Stomach (tissue), 9 donors: Measurements from ENCODE around the gene SVBP. TPM values are rescaled to one million over a fixed set of nuclear protein-coding genes. Genes with fewer than 3 reads are reported as not detected.

Source experiments
- DNase-seq, 2 donors: peaks; one replicate each; pipeline versions ENCODE4 v3.0.0 to v3.0.0-alpha.2; 2013 to 2019
- H3K27ac ChIP-seq, 5 donors: fragments of 200-600 bp in 4 of 5; sonication (generic) in 4 of 5; one replicate each; pipeline ENCODE4 v1.5.1; 2013 to 2019; ENCODE audit warnings: mild to moderate bottlenecking in 1 of 5, moderate library complexity in 1 of 5
- H3K27me3 ChIP-seq, 3 donors: fragments of 200-600 bp; sonication (generic); one replicate each; pipeline ENCODE4 v1.5.1; 2017 to 2019; ENCODE audit warnings: mixed run types in 1 of 3
- H3K36me3 ChIP-seq, 4 donors: fragments of 200-600 bp; sonication (generic); 1 replicate in 3 of 4; 2 replicates in 1 of 4; pipeline ENCODE4 v1.5.1; 2016 to 2019
- H3K4me1 ChIP-seq, 4 donors: fragments of 200-600 bp; sonication (generic); one replicate each; pipeline ENCODE4 v1.5.1; 2016 to 2019
- H3K4me3 ChIP-seq, 4 donors: fragments of 200-600 bp; sonication (generic) in 3 of 4; one replicate each; pipeline ENCODE4 v1.5.1; 2016 to 2019; ENCODE audit warnings: mild to moderate bottlenecking in 1 of 4
- H3K9me3 ChIP-seq, 4 donors: fragments of 200-600 bp; sonication (generic); one replicate each; pipeline ENCODE4 v1.5.1; 2016 to 2019
- EP300 ChIP-seq: sonication (generic); formaldehyde crosslinking; IDR thresholded peaks from one replicate; pipeline ENCODE4 v1.6.1; 2017; ENCODE audit warnings: antibody characterized with exemption
- POLR2A ChIP-seq, 4 donors: fragments of 450-650 bp; IDR thresholded peaks; one replicate each; pipeline ENCODE4 v1.6.1; 2016; ENCODE audit warnings: antibody characterized with exemption in 4 of 4, control low read depth in 2 of 4, mild to moderate bottlenecking in 1 of 4, moderate library complexity in 1 of 4
- POLR2AphosphoS5 ChIP-seq, 3 donors: sonication (generic); formaldehyde crosslinking; IDR thresholded peaks; one replicate each; pipeline ENCODE4 v1.6.1; 2016; ENCODE audit warnings: antibody characterized with exemption in 3 of 3
- WGBS, 5 donors: extraction: QIAGEN DNeasy Blood & Tissue Kit in 3 of 5; methylation state at CpG; one replicate each; pipeline versions ENCODE4 v1.1.5 to v1.1.7; 2013 to 2018; 5-methylcytosine and 5-hydroxymethylcytosine counted together
- intact Hi-C: fragments of 100-400 bp; cut with DNase I; formaldehyde crosslinking; loops from one replicate; pipeline ENCODE4 v1.15.1; 2023; ENCODE audit warnings: low total_unique reads
- polyA plus RNA-seq, 3 donors: library from polyadenylated mRNA; stranded (reverse); fragments of 200-250 nt; gene quantifications; one replicate each; pipeline ENCODE4 v1.2.3, GENCODE V29; 2013
- total RNA-seq, 5 donors: library from RNA; depleted of rRNA; stranded (reverse); fragments of >200 nt; gene quantifications; one replicate each; pipeline versions ENCODE4 v1.1.0 to v1.2.3, GENCODE V29; 2014 to 2016
- TF ChIP-seq, protein P1 (sequence below), 7 experiments: fragments of 450-650 bp in 4 of 7; fragments of 200-600 bp in 3 of 7; sonication (generic) in 3 of 7; IDR thresholded peaks; one replicate each; pipeline ENCODE4 v1.5.1; 2016 to 2019; ENCODE audit warnings: antibody characterized with exemption in 7 of 7, control low read depth in 2 of 7, mild to moderate bottlenecking in 1 of 7
- donor health status: healthy with polysubstance abuse.
- donor health status: Bipolar disorder and iron deficiency.
- donor health status: healthy.

SVBP gene
- total and polyA plus RNA-seq, 8 donors = 11.2 to 51.2 (median 25.1) TPM; not detected in 1

DNA sequence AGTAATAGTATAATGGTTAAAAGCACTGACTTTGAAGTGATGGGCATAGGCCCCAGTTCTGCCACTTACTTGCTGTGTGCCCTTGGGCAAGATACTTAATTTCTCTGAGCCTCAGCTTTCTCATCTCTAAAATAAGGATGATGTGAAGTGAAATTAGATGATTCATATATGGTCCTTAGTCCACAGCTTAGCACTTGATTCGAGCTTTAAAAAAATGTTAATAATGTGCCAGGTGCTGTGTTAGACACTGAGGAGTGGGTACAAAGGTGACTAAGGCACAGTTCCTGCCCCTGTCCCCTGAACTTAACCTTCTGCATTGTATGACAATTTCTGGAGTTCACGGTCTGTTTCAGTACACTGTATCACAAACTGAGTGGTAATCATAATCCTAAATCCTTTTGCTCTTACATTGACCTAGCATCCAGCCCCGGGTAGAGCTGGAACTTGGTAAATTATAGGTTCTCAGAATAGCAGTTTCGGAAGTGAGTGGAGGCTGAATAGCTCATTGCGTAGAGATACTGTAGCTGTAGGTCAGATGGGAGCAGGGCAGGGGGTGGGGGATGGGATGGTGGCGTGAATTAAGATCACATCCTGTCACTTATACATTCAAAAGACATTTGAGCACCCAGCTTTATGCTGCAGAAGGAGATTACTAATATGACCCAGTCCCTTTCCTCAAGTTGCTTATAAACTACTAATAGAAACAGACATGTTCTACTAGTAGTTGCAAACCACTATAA is 30.7 kb upstream of the SVBP start:
- H3K4me1 ChIP-seq = peaks cover 9 to 34% (median 24%) of the 10 kb centered on the region in 4 donors
- intact Hi-C loops = no loop called here
- H3K27me3 ChIP-seq = no peaks in the 10 kb centered on the region
- H3K36me3 ChIP-seq = peaks cover 10 to 41% (median 38%) of the 10 kb centered on the region in 4 donors
- H3K27ac ChIP-seq = no peak overlapping the region
- no peak for DNase-seq
- H3K9me3 ChIP-seq = peaks cover 0 to 14% (median 5%) of the 10 kb centered on the region in 4 donors
- WGBS, 5 donors = 66 to 78% (median 72%) methylated on average over 6 of the region's 6 CpGs
- TF ChIP-seq EP300 = no peak
- TF ChIP-seq POLR2AphosphoS5 (IDR thresholded peaks at IDR 0.05) = no peak
- TF ChIP-seq POLR2A (IDR thresholded peaks at IDR 0.05) = no peak
- TF ChIP-seq, protein P1, sequence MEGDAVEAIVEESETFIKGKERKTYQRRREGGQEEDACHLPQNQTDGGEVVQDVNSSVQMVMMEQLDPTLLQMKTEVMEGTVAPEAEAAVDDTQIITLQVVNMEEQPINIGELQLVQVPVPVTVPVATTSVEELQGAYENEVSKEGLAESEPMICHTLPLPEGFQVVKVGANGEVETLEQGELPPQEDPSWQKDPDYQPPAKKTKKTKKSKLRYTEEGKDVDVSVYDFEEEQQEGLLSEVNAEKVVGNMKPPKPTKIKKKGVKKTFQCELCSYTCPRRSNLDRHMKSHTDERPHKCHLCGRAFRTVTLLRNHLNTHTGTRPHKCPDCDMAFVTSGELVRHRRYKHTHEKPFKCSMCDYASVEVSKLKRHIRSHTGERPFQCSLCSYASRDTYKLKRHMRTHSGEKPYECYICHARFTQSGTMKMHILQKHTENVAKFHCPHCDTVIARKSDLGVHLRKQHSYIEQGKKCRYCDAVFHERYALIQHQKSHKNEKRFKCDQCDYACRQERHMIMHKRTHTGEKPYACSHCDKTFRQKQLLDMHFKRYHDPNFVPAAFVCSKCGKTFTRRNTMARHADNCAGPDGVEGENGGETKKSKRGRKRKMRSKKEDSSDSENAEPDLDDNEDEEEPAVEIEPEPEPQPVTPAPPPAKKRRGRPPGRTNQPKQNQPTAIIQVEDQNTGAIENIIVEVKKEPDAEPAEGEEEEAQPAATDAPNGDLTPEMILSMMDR (IDR thresholded peaks at IDR 0.05) = no peak
- peak overlapping the region in 2 of 4 donors; percentile 71 to 94 for H3K4me3 ChIP-seq

DNA sequence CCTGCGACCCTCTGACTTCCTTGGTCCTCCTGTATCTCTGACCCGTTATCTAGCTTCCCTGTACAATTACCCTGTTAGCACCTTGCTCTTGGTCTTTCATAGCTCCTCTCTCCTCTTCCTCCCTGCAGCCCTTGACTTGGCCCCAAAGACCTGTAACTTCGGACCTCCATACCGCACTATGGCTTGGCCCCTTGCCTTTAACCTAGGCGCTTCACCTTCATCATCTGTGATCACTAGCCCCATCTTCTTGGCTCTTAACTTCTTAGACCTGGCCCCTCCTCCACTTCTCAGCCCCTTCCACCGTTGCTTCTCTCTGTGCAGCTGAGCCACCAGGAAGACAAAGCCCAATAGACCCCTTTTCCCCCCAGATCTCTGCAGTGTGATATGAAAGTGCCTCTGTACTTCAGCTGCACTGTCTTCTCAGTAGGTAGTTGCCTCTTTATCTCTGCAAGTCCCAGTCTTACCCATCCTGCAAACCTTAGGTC is 30.0 kb upstream of the SVBP start:
- no peak for DNase-seq
- H3K4me1 ChIP-seq = peaks cover 9 to 34% (median 24%) of the 10 kb centered on the region in 4 donors
- TF ChIP-seq POLR2A (IDR thresholded peaks at IDR 0.05) (no peak), POLR2AphosphoS5 (IDR thresholded peaks at IDR 0.05) (no peak), EP300 (no peak)
- TF ChIP-seq, protein P1 (IDR thresholded peaks at IDR 0.05) = no peak
- intact Hi-C loops = no loop called here
- H3K27ac ChIP-seq = peak overlapping the region in 4 of 5 donors; percentile 79 to 91 (median 87)
- H3K27me3 ChIP-seq = no peaks in the 10 kb centered on the region
- H3K36me3 ChIP-seq = peaks cover 10 to 42% (median 39%) of the 10 kb centered on the region in 4 donors
- peaks cover 0 to 14% (median 5%) of the 10 kb centered on the region in 4 donors for H3K9me3 ChIP-seq
- peak overlapping the region; percentile 71 to 94 (median 90) for H3K4me3 ChIP-seq
- WGBS, 5 donors = 9 to 14% (median 11%) methylated on average over 6 of the region's 6 CpGs

DNA sequence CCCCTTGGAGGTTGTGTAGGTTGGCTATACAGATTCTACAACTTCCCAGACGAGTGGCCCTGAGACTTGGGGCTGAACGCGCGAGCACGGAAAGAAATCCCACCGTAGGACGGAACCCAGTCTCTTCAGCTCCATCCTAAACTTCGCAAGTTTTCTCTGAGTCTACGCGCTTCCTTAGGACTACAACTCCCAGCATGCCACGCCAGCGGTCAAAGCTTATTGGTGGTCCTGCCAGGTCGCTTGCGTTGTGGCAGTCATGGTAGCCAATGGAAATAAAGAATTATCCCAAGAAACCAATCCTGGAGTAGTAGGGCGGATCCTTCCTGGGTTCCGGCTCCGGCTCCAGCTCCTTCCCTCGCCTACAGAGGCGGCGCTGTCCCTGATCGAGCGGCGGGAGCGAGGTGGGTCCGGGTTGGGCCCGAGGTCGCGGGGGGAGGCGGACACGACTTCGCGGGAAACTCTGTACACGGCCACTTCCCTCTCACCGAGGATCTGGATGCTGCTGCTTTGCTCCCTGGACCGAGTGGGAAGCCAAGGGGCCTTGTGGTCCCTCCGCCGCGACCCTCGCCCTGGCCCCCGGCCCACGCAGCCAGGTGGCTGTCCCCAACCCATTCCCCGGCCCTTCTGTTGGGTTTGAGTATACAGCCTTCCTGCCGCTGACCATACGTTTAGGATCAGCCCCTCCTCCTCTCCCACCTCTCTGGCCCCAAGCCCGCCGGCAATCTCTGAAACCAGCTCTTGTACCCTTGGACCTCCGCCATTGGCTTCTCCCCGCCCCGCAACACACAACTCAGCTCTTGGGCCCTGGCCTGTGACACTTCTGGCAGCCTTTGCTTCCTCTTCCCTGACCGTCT is 29.3 kb upstream of the SVBP start, which contains the start of gene ZNF691:
Gene ZNF691 (plus strand): TSS at position 357 of the 854 bp plus-strand sequence. CDS start 3,046 bp downstream, outside the sequence.
- peak; percentile 94 to 98 for DNase-seq
- Histone ChIP-seq H3K27ac (peak within 1 kb of the TSS; percentile 74 to 91 (median 86)), H3K4me1 (peaks cover 9 to 34% (median 24%) of the 10 kb centered on the region in 4 donors), H3K9me3 (peaks cover 0 to 8% (median 4%) of the 10 kb centered on the region in 4 donors), H3K27me3 (no peaks in the 10 kb centered on the region), H3K36me3 (peaks cover 6 to 41% (median 35%) of the 10 kb centered on the region in 4 donors), H3K4me3 (peak within 1 kb of the TSS; percentile 71 to 94 (median 90))
- 0 to 1% (median 1%) methylated on average over 30 to 50 of the region's 50 CpGs for WGBS, 5 donors
- intact Hi-C loops = no loop called here
- TF ChIP-seq, protein P1 (IDR thresholded peaks at IDR 0.05) = peak in 4 of 7 experiments; percentile 12 to 59 (median 30)
- no peak for TF ChIP-seq EP300
- TF ChIP-seq POLR2A (IDR thresholded peaks at IDR 0.05) = peak in 1 of 4 donors; percentile 52
- TF ChIP-seq POLR2AphosphoS5 (IDR thresholded peaks at IDR 0.05) = peak; percentile 42 to 91 (median 91)

DNA sequence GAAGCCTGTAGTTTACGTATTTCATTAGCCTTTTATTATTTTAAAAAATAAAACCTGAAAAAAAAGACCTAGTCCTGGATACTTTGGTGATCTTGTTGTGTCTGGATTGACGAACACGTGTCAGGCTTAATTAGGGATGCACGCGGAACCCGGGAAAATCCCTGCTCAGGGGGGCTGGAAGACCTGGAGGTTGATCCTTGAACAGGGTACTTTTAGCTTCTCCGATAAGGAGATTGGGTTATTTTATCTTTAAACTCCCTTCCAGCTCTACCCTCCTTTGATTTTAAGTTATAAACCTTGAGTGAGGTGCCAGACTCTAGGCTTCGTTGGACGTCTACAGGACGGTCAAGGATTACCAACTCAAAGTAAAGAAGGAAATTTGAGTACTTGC is 28.7 kb upstream of the SVBP start:
- peaks cover 0 to 2% (median 0%) of the 10 kb centered on the region in 4 donors for H3K9me3 ChIP-seq
- peaks cover 0 to 41% (median 32%) of the 10 kb centered on the region in 4 donors for H3K36me3 ChIP-seq
- DNase-seq = no peak
- no peak for TF ChIP-seq POLR2AphosphoS5 (IDR thresholded peaks at IDR 0.05)
- no peak for TF ChIP-seq POLR2A (IDR thresholded peaks at IDR 0.05)
- TF ChIP-seq, protein P1 (IDR thresholded peaks at IDR 0.05) = no peak
- no peak for TF ChIP-seq EP300
- H3K4me3 ChIP-seq = peak overlapping the region; percentile 71 to 94 (median 90)
- peaks cover 9 to 34% (median 24%) of the 10 kb centered on the region in 4 donors for H3K4me1 ChIP-seq
- no peaks in the 10 kb centered on the region for H3K27me3 ChIP-seq
- WGBS, 5 donors = 8 to 12% (median 10%) methylated on average over 10 of the region's 10 CpGs
- intact Hi-C loops = no loop called here
- peak overlapping the region in 4 of 5 donors; percentile 79 to 91 (median 87) for H3K27ac ChIP-seq
